Natural killer cell treated with Interleukin-12 subunit alpha and Interleukin-12 subunit beta and Interleukin-15 and Interleukin-18, amount 100 ng/mL, for 72 hours (primary cell): ENCODE measurements around the gene MICALL1. TPM values are rescaled to one million over a fixed set of nuclear protein-coding genes. Genes with fewer than 3 reads are reported as not detected.

ENCODE experiments used
- ATAC-seq, 2 donors: fragments of 150-1000 bp; cut with Tn5 transposase in 1 of 2; sonication (Bioruptor Pico), chemical (Tn5 transposase) in 1 of 2; 2 replicates each; pipeline ENCODE4 v1.10.0; 2021
- DNase-seq: peaks from one replicate; pipeline ENCODE4 v3.0.0; 2022; ENCODE audit warnings: low spot score
- H3K27ac Mint-ChIP-seq, 2 donors: 1 replicate in 1 of 2; 2 replicates in 1 of 2; pipeline ENCODE4 v1.8.0; 2022; ENCODE audit warnings: mixed read lengths in 2 of 2, mild to moderate bottlenecking in 1 of 2, moderate library complexity in 1 of 2
- H3K27me3 Mint-ChIP-seq, 2 donors: 1 replicate in 1 of 2; 2 replicates in 1 of 2; pipeline ENCODE4 v1.8.0; 2022; ENCODE audit warnings: mixed read lengths in 2 of 2
- H3K36me3 Mint-ChIP-seq: one replicate; pipeline ENCODE4 v1.8.0; 2022; ENCODE audit warnings: mixed read lengths
- H3K4me1 Mint-ChIP-seq, 2 donors: 1 replicate in 1 of 2; 2 replicates in 1 of 2; pipeline ENCODE4 v1.8.0; 2022; ENCODE audit warnings: low read depth in 2 of 2, mixed read lengths in 2 of 2, mild to moderate bottlenecking in 1 of 2
- H3K4me3 Mint-ChIP-seq: one replicate; pipeline ENCODE4 v1.8.0; 2022; ENCODE audit warnings: mixed read lengths
- H3K9me3 Mint-ChIP-seq: 2 replicates; pipeline ENCODE4 v1.8.0; 2022; ENCODE audit warnings: mixed read lengths
- total RNA-seq, 2 donors: library from RNA; stranded (reverse); gene quantifications; one replicate each; pipeline ENCODE4 v1.2.3, GENCODE V29; 2022

Gene MICALL1
- total RNA-seq, 2 donors from 2014 or later: 21.3 to 24.5 TPM

GRCh38 chr22:37982938-37983859 is 77.1 kb downstream of the MICALL1 start:
- Mint-ChIP-seq H3K27me3 (no peaks in the 10 kb centered on the region), H3K9me3 (no peaks in the 10 kb centered on the region), H3K4me3 (no peak overlapping the region), H3K27ac (no peak overlapping the region), H3K36me3 (no peaks in the 10 kb centered on the region), H3K4me1 (peaks cover 0 to 2% of the 10 kb centered on the region in 2 donors)
- ATAC-seq (no peak), DNase-seq (no peak)

GRCh38 chr22:37983860-37984791 is 78.0 kb downstream of the MICALL1 start, which contains the start of gene SOX10:
SOX10 (minus strand) TSS chr22:37984555; CDS start chr22:37983784, 771 bp downstream.
- no peak for ATAC-seq
- H3K9me3 Mint-ChIP-seq: no peaks in the 10 kb centered on the region
- no peak for DNase-seq
- no peak within 1 kb of the TSS for H3K4me3 Mint-ChIP-seq
- peaks cover 0 to 2% of the 10 kb centered on the region in 2 donors for H3K4me1 Mint-ChIP-seq
- H3K27me3 Mint-ChIP-seq: no peaks in the 10 kb centered on the region
- H3K27ac Mint-ChIP-seq: no peak within 1 kb of the TSS
- no peaks in the 10 kb centered on the region for H3K36me3 Mint-ChIP-seq

GRCh38 chr22:37985050-37985585 is 79.0 kb downstream of the MICALL1 start:
- H3K9me3 Mint-ChIP-seq: no peaks in the 10 kb centered on the region
- no peak for DNase-seq
- no peak for ATAC-seq
- H3K27ac Mint-ChIP-seq: no peak overlapping the region
- no peaks in the 10 kb centered on the region for H3K36me3 Mint-ChIP-seq
- no peaks in the 10 kb centered on the region for H3K27me3 Mint-ChIP-seq
- H3K4me3 Mint-ChIP-seq: no peak overlapping the region
- peaks cover 0 to 2% of the 10 kb centered on the region in 2 donors for H3K4me1 Mint-ChIP-seq

GRCh38 chr22:37985751-37986281 is 79.7 kb downstream of the MICALL1 start:
- no peak overlapping the region for H3K27ac Mint-ChIP-seq

GRCh38 chr22:37986371-37986770 is 80.3 kb downstream of the MICALL1 start:
- no peak for DNase-seq
- no peaks in the 10 kb centered on the region for H3K4me1 Mint-ChIP-seq
- no peaks in the 10 kb centered on the region for H3K36me3 Mint-ChIP-seq
- H3K27ac Mint-ChIP-seq: no peak overlapping the region
- H3K27me3 Mint-ChIP-seq: no peaks in the 10 kb centered on the region
- no peak for ATAC-seq
- no peak overlapping the region for H3K4me3 Mint-ChIP-seq
- no peaks in the 10 kb centered on the region for H3K9me3 Mint-ChIP-seq

More at GRCh38 chr22:37985751-37986281, 79.7 kb downstream of the MICALL1 start:
- no peaks in the 10 kb centered on the region for H3K9me3 Mint-ChIP-seq
- no peaks in the 10 kb centered on the region for H3K4me1 Mint-ChIP-seq
- DNase-seq (no peak), ATAC-seq (no peak)
- H3K27me3 Mint-ChIP-seq: no peaks in the 10 kb centered on the region
- H3K4me3 Mint-ChIP-seq: no peak overlapping the region
- H3K36me3 Mint-ChIP-seq: no peaks in the 10 kb centered on the region

GRCh38 chr22:37989146-37990045 is 83.3 kb downstream of the MICALL1 start:
- no peak overlapping the region for H3K27ac Mint-ChIP-seq
- H3K27me3 Mint-ChIP-seq: no peaks in the 10 kb centered on the region
- peaks cover 0 to 13% of the 10 kb centered on the region in 2 donors for H3K4me1 Mint-ChIP-seq
- H3K4me3 Mint-ChIP-seq: no peak overlapping the region
- H3K36me3 Mint-ChIP-seq: no peaks in the 10 kb centered on the region
- DNase-seq: no peak
- ATAC-seq: no peak
- no peaks in the 10 kb centered on the region for H3K9me3 Mint-ChIP-seq

GRCh38 chr22:37990301-37990700 is 84.2 kb downstream of the MICALL1 start:
- Mint-ChIP-seq H3K27me3 (no peaks in the 10 kb centered on the region), H3K36me3 (no peaks in the 10 kb centered on the region), H3K4me3 (no peak overlapping the region), H3K4me1 (peaks cover 5 to 19% of the 10 kb centered on the region in 2 donors), H3K9me3 (no peaks in the 10 kb centered on the region), H3K27ac (no peak overlapping the region)
- no peak for ATAC-seq
- no peak for DNase-seq

- DNase-seq (no peak), ATAC-seq (no peak)
- H3K4me3 Mint-ChIP-seq: no peak overlapping the region
- no peaks in the 10 kb centered on the region for H3K9me3 Mint-ChIP-seq
- no peaks in the 10 kb centered on the region for H3K27me3 Mint-ChIP-seq
- peaks cover 10 to 25% of the 10 kb centered on the region in 2 donors for H3K4me1 Mint-ChIP-seq
- H3K27ac Mint-ChIP-seq: no peak overlapping the region
- H3K36me3 Mint-ChIP-seq: no peaks in the 10 kb centered on the region
Observed at GRCh38 chr22:37990862-37991261, 84.8 kb downstream of the MICALL1 start.

- H3K4me3 Mint-ChIP-seq: no peak overlapping the region
Observed at GRCh38 chr22:37991731-37992442, 85.8 kb downstream of the MICALL1 start.

More at GRCh38 chr22:37991731-37992442, 85.8 kb downstream of the MICALL1 start:
- ATAC-seq (no peak), DNase-seq (no peak)
- H3K4me1 Mint-ChIP-seq: peaks cover 16 to 34% of the 10 kb centered on the region in 2 donors
- H3K27me3 Mint-ChIP-seq: no peaks in the 10 kb centered on the region
- H3K27ac Mint-ChIP-seq: no peak overlapping the region
- H3K9me3 Mint-ChIP-seq: no peaks in the 10 kb centered on the region
- no peaks in the 10 kb centered on the region for H3K36me3 Mint-ChIP-seq

Other genes with a start within 250 kb of the MICALL1 start
- 10 to 100 TPM; 43.9 to 58.4 TPM for gene PDXP, start 247.6 kb upstream of the MICALL1 start, total RNA-seq
- gene LGALS1, start 230.7 kb upstream of the MICALL1 start, total RNA-seq: 100 to 1,000 TPM; 290 to 675 TPM
- gene NOL12, start 220.0 kb upstream of the MICALL1 start, total RNA-seq: 10 to 100 TPM; 37.4 to 48.3 TPM
- gene TRIOBP, start 209.2 kb upstream of the MICALL1 start, total RNA-seq: 10 to 100 TPM; 29.9 to 35.1 TPM
- gene GCAT, start 98.4 kb upstream of the MICALL1 start, total RNA-seq: 10 to 100 TPM; 11.5 to 12.3 TPM
- gene GALR3, start 82.9 kb upstream of the MICALL1 start, total RNA-seq: not detected
- 10 to 100 TPM; 23.2 to 42.2 TPM for gene ANKRD54, start 62.0 kb upstream of the MICALL1 start, total RNA-seq
- 100 to 1,000 TPM; 271 to 340 TPM for gene EIF3L, start 56.9 kb upstream of the MICALL1 start, total RNA-seq
- gene C22orf23, start 47.3 kb downstream of the MICALL1 start, total RNA-seq: under 1 TPM in 1 of 2 donors, not detected in 1; 0.33 TPM
- gene POLR2F, start 47.4 kb downstream of the MICALL1 start, total RNA-seq: 10 to 100 TPM; 65.2 to 96.3 TPM
- not detected for gene SOX10, start 78.3 kb downstream of the MICALL1 start, total RNA-seq
- gene PICK1, start 151.1 kb downstream of the MICALL1 start, total RNA-seq: 10 to 100 TPM; 14.8 to 18.8 TPM
- gene SLC16A8, start 177.9 kb downstream of the MICALL1 start, total RNA-seq: under 1 TPM in 1 of 2 donors, not detected in 1; 0.50 TPM
- gene BAIAP2L2, start 204.4 kb downstream of the MICALL1 start, total RNA-seq: under 1 TPM; 0.40 to 0.84 TPM